ENCODE results near the gene EHMT2. TPM values are rescaled to one million over a fixed set of nuclear protein-coding genes. Genes with fewer than 3 reads are reported as not detected.

Gene EHMT2
- total and polyA plus RNA-seq, 2 of the 8 experiments (the other 6 are each of a cell fraction or from before 2014, with no cell fraction given) = 125 to 177 TPM

DNA sequence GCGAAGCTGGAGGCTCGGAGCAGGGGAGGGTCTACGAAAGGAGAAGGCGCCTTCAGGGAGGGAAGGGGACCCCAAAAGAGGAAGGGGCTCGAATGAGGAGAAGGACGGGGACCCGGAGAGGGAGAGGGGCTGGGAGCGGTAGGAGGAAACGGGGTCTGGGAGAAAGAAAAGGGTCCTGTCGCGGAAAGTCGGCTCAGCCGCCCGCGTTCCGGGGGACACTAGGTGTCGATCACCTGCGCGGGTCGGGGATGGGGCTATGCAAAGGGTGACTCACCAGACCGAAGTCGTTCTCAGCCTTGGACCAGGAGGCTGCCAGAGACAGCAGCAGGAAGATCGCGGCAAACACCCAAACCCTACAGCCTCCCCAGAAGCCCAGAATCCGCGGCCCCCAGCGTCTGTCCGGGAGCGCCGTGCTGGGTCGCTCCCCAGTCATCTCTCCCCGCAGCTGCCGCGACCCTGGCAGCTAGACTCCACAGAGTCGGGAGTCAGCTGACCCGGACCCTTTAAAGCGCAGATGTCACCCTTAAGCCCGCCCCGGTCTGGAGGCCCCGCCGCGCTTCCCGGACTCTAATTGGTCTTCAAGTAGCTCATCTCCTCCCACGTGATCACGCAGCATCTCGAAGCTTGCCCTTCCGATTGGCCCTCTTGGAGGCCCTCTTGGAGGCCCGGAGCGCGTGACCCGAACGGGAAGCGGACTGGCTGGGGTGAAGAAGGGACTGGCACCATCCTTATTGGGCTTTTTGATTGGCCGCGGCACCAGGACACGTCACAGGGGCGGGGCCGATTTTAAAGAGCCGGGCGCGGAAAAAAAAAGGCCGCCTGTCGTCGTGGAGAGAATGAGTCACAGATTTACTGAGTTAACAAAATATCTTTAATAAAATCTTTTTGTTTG is 34.9 kb downstream of the EHMT2 start, which contains the start of gene NEU1 (continued):
- TF ChIP-seq EZH2 (IDR thresholded peaks at IDR 0.05; ENCODE audit: low read depth, low read length, severe bottlenecking) (no peak), KDM1A (IDR thresholded peaks at IDR 0.05; ENCODE audit: borderline replicate concordance, low read length) (no peak), RBBP5 (IDR thresholded peaks at IDR 0.05; ENCODE audit: borderline replicate concordance, low read depth, low read length) (no peak; the same call in 1 of the 2 replicates), POU5F1 (IDR thresholded peaks at IDR 0.05; ENCODE audit: low read depth, low read length) (no peak)
- TF ChIP-seq, protein P1, sequence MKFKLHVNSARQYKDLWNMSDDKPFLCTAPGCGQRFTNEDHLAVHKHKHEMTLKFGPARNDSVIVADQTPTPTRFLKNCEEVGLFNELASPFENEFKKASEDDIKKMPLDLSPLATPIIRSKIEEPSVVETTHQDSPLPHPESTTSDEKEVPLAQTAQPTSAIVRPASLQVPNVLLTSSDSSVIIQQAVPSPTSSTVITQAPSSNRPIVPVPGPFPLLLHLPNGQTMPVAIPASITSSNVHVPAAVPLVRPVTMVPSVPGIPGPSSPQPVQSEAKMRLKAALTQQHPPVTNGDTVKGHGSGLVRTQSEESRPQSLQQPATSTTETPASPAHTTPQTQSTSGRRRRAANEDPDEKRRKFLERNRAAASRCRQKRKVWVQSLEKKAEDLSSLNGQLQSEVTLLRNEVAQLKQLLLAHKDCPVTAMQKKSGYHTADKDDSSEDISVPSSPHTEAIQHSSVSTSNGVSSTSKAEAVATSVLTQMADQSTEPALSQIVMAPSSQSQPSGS (IDR thresholded peaks at IDR 0.05; ENCODE audit: low read length) = no peak
- TF ChIP-seq, protein P2, sequence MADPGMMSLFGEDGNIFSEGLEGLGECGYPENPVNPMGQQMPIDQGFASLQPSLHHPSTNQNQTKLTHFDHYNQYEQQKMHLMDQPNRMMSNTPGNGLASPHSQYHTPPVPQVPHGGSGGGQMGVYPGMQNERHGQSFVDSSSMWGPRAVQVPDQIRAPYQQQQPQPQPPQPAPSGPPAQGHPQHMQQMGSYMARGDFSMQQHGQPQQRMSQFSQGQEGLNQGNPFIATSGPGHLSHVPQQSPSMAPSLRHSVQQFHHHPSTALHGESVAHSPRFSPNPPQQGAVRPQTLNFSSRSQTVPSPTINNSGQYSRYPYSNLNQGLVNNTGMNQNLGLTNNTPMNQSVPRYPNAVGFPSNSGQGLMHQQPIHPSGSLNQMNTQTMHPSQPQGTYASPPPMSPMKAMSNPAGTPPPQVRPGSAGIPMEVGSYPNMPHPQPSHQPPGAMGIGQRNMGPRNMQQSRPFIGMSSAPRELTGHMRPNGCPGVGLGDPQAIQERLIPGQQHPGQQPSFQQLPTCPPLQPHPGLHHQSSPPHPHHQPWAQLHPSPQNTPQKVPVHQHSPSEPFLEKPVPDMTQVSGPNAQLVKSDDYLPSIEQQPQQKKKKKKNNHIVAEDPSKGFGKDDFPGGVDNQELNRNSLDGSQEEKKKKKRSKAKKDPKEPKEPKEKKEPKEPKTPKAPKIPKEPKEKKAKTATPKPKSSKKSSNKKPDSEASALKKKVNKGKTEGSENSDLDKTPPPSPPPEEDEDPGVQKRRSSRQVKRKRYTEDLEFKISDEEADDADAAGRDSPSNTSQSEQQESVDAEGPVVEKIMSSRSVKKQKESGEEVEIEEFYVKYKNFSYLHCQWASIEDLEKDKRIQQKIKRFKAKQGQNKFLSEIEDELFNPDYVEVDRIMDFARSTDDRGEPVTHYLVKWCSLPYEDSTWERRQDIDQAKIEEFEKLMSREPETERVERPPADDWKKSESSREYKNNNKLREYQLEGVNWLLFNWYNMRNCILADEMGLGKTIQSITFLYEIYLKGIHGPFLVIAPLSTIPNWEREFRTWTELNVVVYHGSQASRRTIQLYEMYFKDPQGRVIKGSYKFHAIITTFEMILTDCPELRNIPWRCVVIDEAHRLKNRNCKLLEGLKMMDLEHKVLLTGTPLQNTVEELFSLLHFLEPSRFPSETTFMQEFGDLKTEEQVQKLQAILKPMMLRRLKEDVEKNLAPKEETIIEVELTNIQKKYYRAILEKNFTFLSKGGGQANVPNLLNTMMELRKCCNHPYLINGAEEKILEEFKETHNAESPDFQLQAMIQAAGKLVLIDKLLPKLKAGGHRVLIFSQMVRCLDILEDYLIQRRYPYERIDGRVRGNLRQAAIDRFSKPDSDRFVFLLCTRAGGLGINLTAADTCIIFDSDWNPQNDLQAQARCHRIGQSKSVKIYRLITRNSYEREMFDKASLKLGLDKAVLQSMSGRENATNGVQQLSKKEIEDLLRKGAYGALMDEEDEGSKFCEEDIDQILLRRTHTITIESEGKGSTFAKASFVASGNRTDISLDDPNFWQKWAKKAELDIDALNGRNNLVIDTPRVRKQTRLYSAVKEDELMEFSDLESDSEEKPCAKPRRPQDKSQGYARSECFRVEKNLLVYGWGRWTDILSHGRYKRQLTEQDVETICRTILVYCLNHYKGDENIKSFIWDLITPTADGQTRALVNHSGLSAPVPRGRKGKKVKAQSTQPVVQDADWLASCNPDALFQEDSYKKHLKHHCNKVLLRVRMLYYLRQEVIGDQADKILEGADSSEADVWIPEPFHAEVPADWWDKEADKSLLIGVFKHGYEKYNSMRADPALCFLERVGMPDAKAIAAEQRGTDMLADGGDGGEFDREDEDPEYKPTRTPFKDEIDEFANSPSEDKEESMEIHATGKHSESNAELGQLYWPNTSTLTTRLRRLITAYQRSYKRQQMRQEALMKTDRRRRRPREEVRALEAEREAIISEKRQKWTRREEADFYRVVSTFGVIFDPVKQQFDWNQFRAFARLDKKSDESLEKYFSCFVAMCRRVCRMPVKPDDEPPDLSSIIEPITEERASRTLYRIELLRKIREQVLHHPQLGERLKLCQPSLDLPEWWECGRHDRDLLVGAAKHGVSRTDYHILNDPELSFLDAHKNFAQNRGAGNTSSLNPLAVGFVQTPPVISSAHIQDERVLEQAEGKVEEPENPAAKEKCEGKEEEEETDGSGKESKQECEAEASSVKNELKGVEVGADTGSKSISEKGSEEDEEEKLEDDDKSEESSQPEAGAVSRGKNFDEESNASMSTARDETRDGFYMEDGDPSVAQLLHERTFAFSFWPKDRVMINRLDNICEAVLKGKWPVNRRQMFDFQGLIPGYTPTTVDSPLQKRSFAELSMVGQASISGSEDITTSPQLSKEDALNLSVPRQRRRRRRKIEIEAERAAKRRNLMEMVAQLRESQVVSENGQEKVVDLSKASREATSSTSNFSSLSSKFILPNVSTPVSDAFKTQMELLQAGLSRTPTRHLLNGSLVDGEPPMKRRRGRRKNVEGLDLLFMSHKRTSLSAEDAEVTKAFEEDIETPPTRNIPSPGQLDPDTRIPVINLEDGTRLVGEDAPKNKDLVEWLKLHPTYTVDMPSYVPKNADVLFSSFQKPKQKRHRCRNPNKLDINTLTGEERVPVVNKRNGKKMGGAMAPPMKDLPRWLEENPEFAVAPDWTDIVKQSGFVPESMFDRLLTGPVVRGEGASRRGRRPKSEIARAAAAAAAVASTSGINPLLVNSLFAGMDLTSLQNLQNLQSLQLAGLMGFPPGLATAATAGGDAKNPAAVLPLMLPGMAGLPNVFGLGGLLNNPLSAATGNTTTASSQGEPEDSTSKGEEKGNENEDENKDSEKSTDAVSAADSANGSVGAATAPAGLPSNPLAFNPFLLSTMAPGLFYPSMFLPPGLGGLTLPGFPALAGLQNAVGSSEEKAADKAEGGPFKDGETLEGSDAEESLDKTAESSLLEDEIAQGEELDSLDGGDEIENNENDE (IDR thresholded peaks at IDR 0.05; ENCODE audit: insufficient replicate concordance, low read length) = no peak

All from H1 (cell line).